NCI-H345 treated with DMSO at 0.1 percent for 48 hours (cell line): ENCODE measurements around the gene IPO7.
"Not testable (repeated sequence)": the region's sequence is repeated elsewhere in the genome, so short reads cannot be mapped to it uniquely, and the experiment has no call there.

Source experiments
- DNase-seq: peaks from one replicate; lab custom pipeline; 2025; ENCODE audit not compliant: unreplicated experiment; lab: John Stamatoyannopoulos, UW

The IPO7 gene

DNA sequence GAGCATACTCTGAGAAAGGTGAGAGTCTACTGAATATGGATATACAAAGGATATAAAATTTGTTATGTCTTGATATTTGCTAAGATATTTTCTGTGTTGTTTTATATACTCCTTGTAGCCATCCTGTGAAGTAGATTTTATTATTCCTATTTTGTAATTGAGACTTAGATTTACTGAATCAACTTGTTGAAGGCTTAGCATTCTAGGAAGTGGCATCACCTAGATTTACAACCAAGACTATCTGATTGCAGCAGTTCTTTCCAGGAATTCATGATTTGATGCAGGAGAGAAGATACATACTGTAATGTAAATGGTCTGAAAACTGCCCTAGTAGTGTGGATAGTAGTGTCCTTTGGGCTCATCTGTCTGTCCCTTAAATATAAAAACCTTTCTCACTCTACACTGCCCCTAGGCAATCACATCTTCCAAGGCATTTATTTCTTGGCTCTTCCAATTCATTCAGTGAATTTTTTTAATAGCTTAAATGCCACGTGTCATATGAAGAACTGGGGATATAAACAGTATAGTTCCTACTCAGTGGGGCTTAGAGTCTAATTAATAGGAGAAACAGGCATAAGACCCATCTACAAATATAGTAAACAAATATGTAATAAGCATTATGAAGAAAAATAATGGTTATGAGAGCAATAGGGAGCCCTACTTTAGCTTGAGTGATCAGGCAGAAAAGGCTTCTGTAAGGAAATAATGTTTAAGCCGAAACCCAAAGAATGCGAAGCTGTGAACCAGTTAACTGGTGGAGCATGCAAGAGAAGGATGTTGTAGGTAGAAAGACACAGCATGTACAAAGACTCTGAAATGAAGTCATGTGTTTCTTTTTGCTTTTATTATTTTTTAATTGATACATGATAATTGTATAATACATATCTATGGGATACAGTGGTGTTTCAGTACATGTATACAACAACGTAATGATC is 13.6 kb downstream of the IPO7 start:
- no peak for DNase-seq

GRCh38 chr11:9399466-9399865 is 15.0 kb downstream of the IPO7 start:
- DNase-seq = no peak

GRCh38 chr11:9401884-9402283 is 17.4 kb downstream of the IPO7 start:
- not testable (repeated sequence) for DNase-seq

GRCh38 chr11:9428706-9429105 is 44.3 kb downstream of the IPO7 start:
- DNase-seq = no peak

GRCh38 chr11:9438611-9439010 is 54.2 kb downstream of the IPO7 start:
- no peak for DNase-seq

DNA sequence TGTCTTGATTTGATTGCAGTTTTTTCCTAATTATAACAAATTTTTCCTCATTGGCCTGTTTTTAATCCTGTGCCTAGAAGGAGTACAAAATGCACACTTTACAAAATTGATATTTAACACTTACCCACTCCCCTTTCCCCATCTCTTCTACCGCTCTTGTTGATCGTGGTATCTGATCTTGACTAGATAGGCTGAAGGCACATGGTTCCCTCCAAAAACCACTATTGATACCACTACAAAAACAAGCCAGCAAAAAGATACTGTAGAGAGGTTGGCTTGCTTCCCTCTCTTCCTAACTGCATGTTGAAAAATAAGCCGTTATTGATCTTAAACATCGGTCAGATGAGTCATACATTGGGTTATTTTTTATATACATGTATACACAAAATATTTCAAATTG is 61.8 kb downstream of the IPO7 start:
- DNase-seq = no peak

DNA sequence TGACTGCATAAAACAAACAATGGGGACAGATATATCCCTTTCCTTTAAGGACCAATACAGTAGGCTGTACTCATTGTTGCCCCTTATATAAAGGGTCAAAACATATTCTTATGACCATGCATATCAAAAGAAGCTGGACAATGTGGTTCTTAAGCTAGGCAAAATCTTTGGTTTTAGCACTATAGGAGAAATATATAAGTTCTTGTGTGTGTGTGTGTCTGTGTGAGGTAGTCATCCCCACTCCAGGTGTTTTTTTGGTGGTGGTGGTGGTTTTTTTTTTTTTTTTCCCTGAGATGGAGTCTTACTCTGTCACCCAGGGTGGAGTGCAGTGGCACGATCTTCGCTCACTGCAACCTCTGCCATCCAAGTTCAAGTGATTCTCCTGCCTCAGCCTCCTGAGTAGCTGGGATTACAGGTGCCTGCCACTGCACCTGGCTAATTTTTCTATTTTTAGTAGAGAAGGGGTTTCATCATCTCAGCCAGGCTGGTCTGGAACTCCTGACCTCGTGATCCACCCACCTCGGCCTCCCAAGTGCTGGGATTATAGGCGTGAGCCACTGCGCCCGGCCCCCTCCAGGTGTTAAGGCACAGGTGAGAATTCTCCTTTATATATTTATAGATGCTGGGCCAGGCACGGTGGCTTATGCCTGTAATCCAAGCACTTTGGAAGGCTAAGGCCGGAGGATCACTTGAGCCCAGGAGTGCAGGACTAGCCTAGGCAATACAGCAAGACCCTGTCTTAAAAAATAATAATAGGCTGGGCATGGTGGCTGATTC is 64.3 kb downstream of the IPO7 start:
- DNase-seq = no peak

DNA sequence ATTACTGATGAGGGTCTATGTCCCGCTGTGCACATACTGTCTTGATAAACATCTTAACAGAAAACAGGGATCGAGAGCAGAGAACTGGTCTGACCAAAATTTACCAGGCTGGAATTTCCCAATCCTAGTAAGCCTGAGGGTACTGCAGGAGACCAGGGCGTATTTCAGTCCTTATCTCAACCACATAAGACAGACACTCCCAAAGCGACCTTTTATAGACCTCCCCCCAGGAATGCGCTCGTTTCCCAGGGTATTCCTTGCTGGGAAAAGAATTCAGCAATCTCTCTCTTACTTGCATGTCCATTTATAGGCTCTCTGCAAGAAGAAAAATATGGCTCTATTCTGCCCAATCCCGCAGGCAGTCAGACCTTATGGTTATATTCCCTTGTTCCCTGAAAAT is 67.6 kb downstream of the IPO7 start:
- DNase-seq = not testable (repeated sequence)

- no peak for DNase-seq
Observed at GRCh38 chr11:9455722-9456121, 71.3 kb downstream of the IPO7 start.

GRCh38 chr11:9459667-9460321 is 75.3 kb downstream of the IPO7 start:
- no peak for DNase-seq

GRCh38 chr11:9460322-9461062 is 76.0 kb downstream of the IPO7 start, which contains the start of gene ZNF143:
TSS of gene ZNF143 (plus strand) at chr11:9461012. CDS start at chr11:9471309, 10,297 bp downstream.
- peak; percentile 99 for DNase-seq

DNA sequence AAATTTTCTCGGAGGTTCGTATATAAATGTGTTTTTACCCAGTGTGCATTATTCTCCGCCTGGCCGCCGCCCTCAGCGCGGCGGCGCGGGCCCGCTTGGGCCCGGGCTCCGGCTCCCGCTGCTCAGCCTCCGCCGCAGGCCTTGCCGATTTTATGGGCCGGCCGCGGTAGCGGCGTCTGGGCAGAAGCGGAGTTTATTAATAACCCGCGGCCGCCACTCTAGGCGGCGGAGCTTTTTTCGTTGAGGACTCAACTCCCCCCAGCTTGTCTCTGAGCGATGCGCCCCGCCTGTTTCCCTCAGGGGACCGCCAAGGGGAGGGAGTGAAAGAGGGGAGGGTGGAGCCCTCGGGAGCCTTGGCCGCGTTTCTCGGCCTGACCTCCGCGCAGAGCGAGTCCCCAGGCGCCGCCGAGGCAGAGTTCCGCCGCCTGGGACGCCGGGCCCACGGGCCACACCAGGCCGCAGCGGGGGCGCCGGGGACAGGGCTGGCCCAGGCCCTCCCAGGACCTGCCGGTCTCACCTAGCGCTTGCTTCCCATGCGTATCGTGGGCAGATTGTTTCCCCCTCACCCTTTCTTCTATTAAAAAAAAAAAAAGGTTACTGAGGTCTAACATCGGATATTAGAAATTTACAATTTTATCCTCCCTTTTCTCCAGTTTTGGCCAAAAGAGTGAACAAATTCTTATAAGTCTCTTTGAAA is 76.8 kb downstream of the IPO7 start:
- peak; percentile 85 for DNase-seq

DNA sequence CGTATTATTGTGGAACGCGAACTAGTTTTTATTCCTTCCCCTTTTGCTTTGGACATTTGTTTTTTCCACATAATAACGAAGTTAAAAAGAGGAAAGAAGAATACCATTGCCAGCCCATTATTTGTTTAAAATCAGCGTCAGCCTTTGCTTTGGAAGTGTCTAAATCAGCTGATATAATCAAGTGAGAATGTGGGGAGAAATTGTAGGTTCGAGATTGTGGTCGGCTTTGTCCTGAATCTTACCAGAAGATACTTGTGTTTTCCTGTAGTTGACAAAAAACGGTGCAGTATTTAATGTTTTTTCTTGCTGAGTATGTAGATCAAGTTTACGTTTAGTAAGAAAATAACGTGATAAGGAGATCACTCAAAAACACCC is 77.3 kb downstream of the IPO7 start:
- DNase-seq = no peak

GRCh38 chr11:9462172-9462799 is 77.8 kb downstream of the IPO7 start:
- no peak for DNase-seq

- DNase-seq = no peak
Observed at GRCh38 chr11:9462806-9463537, 78.5 kb downstream of the IPO7 start.

GRCh38 chr11:9470765-9471164 is 86.3 kb downstream of the IPO7 start:
- no peak for DNase-seq

GRCh38 chr11:9473408-9473807 is 89.0 kb downstream of the IPO7 start:
- DNase-seq = no peak

DNA sequence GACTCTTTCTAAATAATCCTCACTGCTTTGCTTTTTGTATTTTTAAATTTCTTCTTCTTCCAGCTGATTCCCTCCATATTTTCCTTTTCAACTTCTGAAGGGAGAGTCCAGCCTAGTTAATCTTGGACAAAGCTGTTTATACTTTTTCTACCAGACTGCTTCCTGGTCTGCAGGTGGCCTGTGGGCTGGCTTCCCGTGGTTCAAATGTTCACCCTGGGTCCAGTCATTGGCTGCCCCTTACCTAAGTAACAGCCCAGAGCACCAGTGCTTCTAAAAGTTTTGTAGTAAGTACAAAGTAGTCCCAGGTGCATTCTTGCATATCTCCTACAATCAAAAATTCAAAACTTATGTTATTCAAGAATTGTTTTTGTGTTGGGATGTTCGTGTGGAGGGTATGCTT is 95.4 kb downstream of the IPO7 start:
- DNase-seq = no peak
